ENCODE results near the gene STOML1.
A peak's percentile ranks its signal among the peaks of the same experiment; 100 is the strongest.
"Not testable (repeated sequence)": the region's sequence is repeated elsewhere in the genome, so short reads cannot be mapped to it uniquely, and the experiment has no call there.

STOML1 gene

GRCh38 chr15:73986055-73986775 is 5.9 kb downstream of the STOML1 start:
- DNase-seq, result no peak

GRCh38 chr15:73985101-73985873 is 6.8 kb downstream of the STOML1 start:
- DNase-seq, result no peak

- no peak for DNase-seq
Observed at GRCh38 chr15:73984208-73984979, 7.7 kb downstream of the STOML1 start.

- DNase-seq, result no peak
Observed at GRCh38 chr15:73983773-73984172, 8.3 kb downstream of the STOML1 start.

GRCh38 chr15:73983211-73983727 is 8.8 kb downstream of the STOML1 start:
- peak; percentile 77 for DNase-seq

- DNase-seq, result peak; percentile 80
Observed at GRCh38 chr15:73982222-73982962, 9.7 kb downstream of the STOML1 start.

GRCh38 chr15:73981761-73982221 is 10.3 kb downstream of the STOML1 start:
- no peak for DNase-seq

- DNase-seq, result no peak
Observed at GRCh38 chr15:73979636-73980035, 12.5 kb downstream of the STOML1 start.

GRCh38 chr15:73978896-73979295 is 13.2 kb downstream of the STOML1 start:
- no peak for DNase-seq

GRCh38 chr15:73975440-73976125 is 16.5 kb downstream of the STOML1 start:
- peak; percentile 16 for DNase-seq

- not testable (repeated sequence) for DNase-seq
Observed at GRCh38 chr15:73973683-73974200, 18.4 kb downstream of the STOML1 start.

GRCh38 chr15:73972984-73973682 is 19.0 kb downstream of the STOML1 start:
- DNase-seq, result peak; percentile 41

GRCh38 chr15:73969151-73969759 is 22.8 kb downstream of the STOML1 start:
- no peak for DNase-seq

GRCh38 chr15:73968461-73968860 is 23.6 kb downstream of the STOML1 start:
- DNase-seq, result no peak

- no peak for DNase-seq
Observed at GRCh38 chr15:73965758-73966113, 26.4 kb downstream of the STOML1 start.

- no peak for DNase-seq
Observed at GRCh38 chr15:73965094-73965757, 26.9 kb downstream of the STOML1 start.

- DNase-seq, result peak; percentile 33
Observed at GRCh38 chr15:73964736-73965093, 27.4 kb downstream of the STOML1 start.

GRCh38 chr15:73962433-73962832 is 29.7 kb downstream of the STOML1 start:
- DNase-seq, result no peak

GRCh38 chr15:73960472-73961070 is 31.5 kb downstream of the STOML1 start:
- DNase-seq, result not testable (repeated sequence)

- no peak for DNase-seq
Observed at GRCh38 chr15:73959801-73960200, 32.3 kb downstream of the STOML1 start.

Data from DMS79 treated with DMSO at 0.1 percent for 48 hours (cell line).